Testis (tissue), 5 donors: Measurements from ENCODE around the gene DYNLL2. TPM values are rescaled to one million over a fixed set of nuclear protein-coding genes. Genes with fewer than 3 reads are reported as not detected.

Experiments used
- DNase-seq: peaks from one replicate; pipeline ENCODE4 v3.0.0-alpha.2; 2019
- H3K27ac ChIP-seq, 2 donors: fragments of 200-600 bp; sonication (generic); one replicate each; pipeline ENCODE4 v1.5.1; 2019
- H3K27me3 ChIP-seq: fragments of 200-600 bp; sonication (generic); one replicate; pipeline ENCODE4 v1.5.1; 2019
- H3K36me3 ChIP-seq: fragments of 200-600 bp; sonication (generic); one replicate; pipeline ENCODE4 v1.5.1; 2017; ENCODE audit warnings: low read depth; ENCODE audit errors: missing control alignments
- H3K4me1 ChIP-seq: fragments of 200-600 bp; sonication (generic); one replicate; pipeline ENCODE4 v1.5.1; 2019
- H3K4me3 ChIP-seq, 2 donors: fragments of 200-600 bp; sonication (generic); one replicate each; pipeline ENCODE4 v1.5.1; 2017 to 2019
- H3K9me3 ChIP-seq: fragments of 200-600 bp; sonication (generic); one replicate; pipeline ENCODE4 v1.5.1; 2017
- CTCF ChIP-seq, 3 experiments: fragments of 450-650 bp in 2 of 3; fragments of 200-600 bp in 1 of 3; sonication (generic) in 1 of 3; IDR thresholded peaks; one replicate each; pipeline ENCODE4 v1.5.1; 2016 to 2019; ENCODE audit warnings: antibody characterized with exemption in 3 of 3, mild to moderate bottlenecking in 2 of 3, moderate library complexity in 1 of 3
- POLR2A ChIP-seq: fragments of 450-650 bp; IDR thresholded peaks from one replicate; pipeline ENCODE4 v1.6.1; 2017; ENCODE audit warnings: antibody characterized with exemption, mild to moderate bottlenecking, moderate library complexity
- WGBS, 2 donors: methylation state at CpG; one replicate each; pipeline ENCODE4 v1.1.5; 2018; 5-methylcytosine and 5-hydroxymethylcytosine counted together
- intact Hi-C: fragments of 100-400 bp; cut with DNase I; formaldehyde crosslinking; loops from one replicate; pipeline ENCODE4 v1.15.1; 2023; ENCODE audit warnings: low total_unique reads
- long read RNA-seq, 2 donors: transcript quantifications; one replicate each; lab custom pipeline, GENCODE V29; 2026
- polyA plus RNA-seq: library from polyadenylated mRNA; stranded (reverse); fragments of 350-450 nt; fragmentation: Illumina TruSeq; extraction: RNeasy Lipid Tissue Mini Kit (QIAGEN cat#74804); gene quantifications from one replicate; pipeline ENCODE4 v1.2.3, GENCODE V29; 2014; ENCODE audit warnings: low read depth, low replicate concordance; ENCODE audit not compliant: insufficient read depth
- total RNA-seq, 2 donors: library from RNA; depleted of rRNA; stranded (reverse); fragments of >200 nt; gene quantifications; one replicate each; pipeline ENCODE4 v1.2.3, GENCODE V29; 2016

DYNLL2 gene
- total RNA-seq = 10 to 100 TPM; 33.6 to 36.7 TPM
- polyA plus RNA-seq = 52.7 TPM
- long read RNA-seq, donor 1, full-length matches to known transcripts = 13 of 13 reads
- long read RNA-seq, donor 1, partial matches to known transcripts = 0 of 13 reads
- long read RNA-seq, donor 1, other reads (novel, unspliced or antisense) = 0 of 13 reads
- long read RNA-seq, donor 2, full-length matches to known transcripts = 6 of 6 reads
- long read RNA-seq, donor 2, partial matches to known transcripts = 0 of 6 reads
- long read RNA-seq, donor 2, other reads (novel, unspliced or antisense) = 0 of 6 reads

GRCh38 chr17:58082870-58083490 is at the start of gene DYNLL2:
DYNLL2 (plus strand) TSS chr17:58083419; CDS start chr17:58087091, 3,672 bp downstream.
- Histone ChIP-seq H3K4me1 (peaks cover 19% of the 10 kb centered on the region), H3K36me3 (no peaks in the 10 kb centered on the region), H3K4me3 (peak within 1 kb of the TSS; percentile 95 to 96), H3K27me3 (no peaks in the 10 kb centered on the region), H3K9me3 (no peaks in the 10 kb centered on the region), H3K27ac (peak within 1 kb of the TSS; percentile 66 to 91)
- intact Hi-C loops = loop anchor here (10.0 kb wide), 1 partner anchor 68 kb away; no protein-coding TSS in a partner anchor
- peak; percentile 93 for DNase-seq
- TF ChIP-seq POLR2A (no peak), CTCF (IDR thresholded peaks at IDR 0.05) (no peak)
- WGBS, 2 donors = 0% methylated on average over 20 to 22 of the region's 45 CpGs

GRCh38 chr17:58039975-58040374 is 43.2 kb upstream of the DYNLL2 start:
- H3K36me3 ChIP-seq = no peaks in the 10 kb centered on the region
- WGBS, 2 donors = 89 to 94% methylated on average over 3 of the region's 3 CpGs
- TF ChIP-seq CTCF (IDR thresholded peaks at IDR 0.05) (no peak), POLR2A (no peak)
- no peaks in the 10 kb centered on the region for H3K9me3 ChIP-seq
- no peak overlapping the region for H3K27ac ChIP-seq
- DNase-seq = no peak
- no peak overlapping the region for H3K4me3 ChIP-seq
- intact Hi-C loops = no loop called here
- no peaks in the 10 kb centered on the region for H3K4me1 ChIP-seq
- no peaks in the 10 kb centered on the region for H3K27me3 ChIP-seq

GRCh38 chr17:58040386-58040785 is 42.8 kb upstream of the DYNLL2 start:
- WGBS, 2 donors = 67 to 72% methylated on average over 8 of the region's 8 CpGs
- TF ChIP-seq CTCF (IDR thresholded peaks at IDR 0.05) (no peak), POLR2A (no peak)
- intact Hi-C loops = no loop called here
- no peaks in the 10 kb centered on the region for H3K36me3 ChIP-seq
- no peaks in the 10 kb centered on the region for H3K4me1 ChIP-seq
- no peak overlapping the region for H3K27ac ChIP-seq
- no peak for DNase-seq
- no peaks in the 10 kb centered on the region for H3K27me3 ChIP-seq
- no peaks in the 10 kb centered on the region for H3K9me3 ChIP-seq
- no peak overlapping the region for H3K4me3 ChIP-seq

GRCh38 chr17:58041161-58041560 is 42.1 kb upstream of the DYNLL2 start:
- intact Hi-C loops = no loop called here
- Histone ChIP-seq H3K36me3 (no peaks in the 10 kb centered on the region), H3K9me3 (no peaks in the 10 kb centered on the region), H3K27ac (no peak overlapping the region), H3K27me3 (no peaks in the 10 kb centered on the region), H3K4me3 (no peak overlapping the region), H3K4me1 (no peaks in the 10 kb centered on the region)
- whole genome bisulfite sequencing, 2 donors = 63 to 66% methylated on average over 5 of the region's 5 CpGs
- DNase-seq = no peak
- TF ChIP-seq CTCF (IDR thresholded peaks at IDR 0.05) (no peak), POLR2A (no peak)
